ENCODE measurements around the gene NEO1. TPM values are rescaled to one million over a fixed set of nuclear protein-coding genes. Genes with fewer than 3 reads are reported as not detected.
"Not testable (repeated sequence)": the region's sequence is repeated elsewhere in the genome, so short reads cannot be mapped to it uniquely, and the experiment has no call there.

The NEO1 gene
- total RNA-seq, 5 donors from 2014 or later (not counting 1 experiment from before 2014, with no cell fraction given) = 5.0 to 16.6 (median 10.2) TPM

- Histone ChIP-seq H3K4me3 (ENCODE audit: control insufficient read depth in 1 of 2, extremely low read depth in 1 of 2, low read length in 1 of 2) (no peak overlapping the region), H3K9me3 (no peaks in the 10 kb centered on the region), H3K27ac (ENCODE audit: low read length) (no peak overlapping the region), H3K36me3 (ENCODE audit: control insufficient read depth in 2 of 2, extremely low read depth in 1 of 2, insufficient read depth in 1 of 2, low read length in 1 of 2) (no peaks in the 10 kb centered on the region), H3K27me3 (replicated peaks in 1 of 2; ENCODE audit: control insufficient read depth in 2 of 2, extremely low read depth in 1 of 2, insufficient read depth in 2 of 2, low read length in 1 of 2) (no peaks in the 10 kb centered on the region), H3K4me1 (ENCODE audit: control insufficient read depth in 1 of 2, extremely low read depth in 1 of 2, insufficient read depth in 2 of 2, low read length in 2 of 2) (no peaks in the 10 kb centered on the region)
- H3K27me3 Mint-ChIP-seq = no peaks in the 10 kb centered on the region
- DNase-seq (no peak), ATAC-seq (replicated peaks in 1 of 4) (no peak)
- H3K4me3 Mint-ChIP-seq = no peak overlapping the region
- CTCF ChIA-PET = interaction anchor here in 1 of 2 donors (0.6 kb wide), 1 partner anchor 31 kb away, joined by 7 read pairs; no protein-coding TSS in a partner anchor
- peaks cover 0 to 10% (median 8%) of the 10 kb centered on the region in 3 donors for H3K4me1 Mint-ChIP-seq
- POLR2A ChIA-PET = no interaction called here
- WGBS (ENCODE audit: insufficient coverage) = no CpG with 5 or more reads among the region's 2 CpGs
- H3K9me3 Mint-ChIP-seq = peaks cover 0 to 17% (median 6%) of the 10 kb centered on the region in 3 donors
- H3K36me3 Mint-ChIP-seq = peaks cover 33% of the 10 kb centered on the region
- H3K27ac Mint-ChIP-seq = no peak overlapping the region
These were observed 148.1 kb downstream of the NEO1 start for GRCh38 chr15:73200339-73200738.

- WGBS (ENCODE audit: insufficient coverage) = no CpG with 5 or more reads among the region's 2 CpGs
- peaks cover 11% of the 10 kb centered on the region for H3K36me3 Mint-ChIP-seq
These were observed 158.4 kb downstream of the NEO1 start for GRCh38 chr15:73210630-73211029.

GRCh38 chr15:73212424-73212823, 160.2 kb downstream of the NEO1 start:
- ChIA-PET CTCF (no interaction called here), POLR2A (no interaction called here)
- H3K27me3 ChIP-seq (replicated peaks in 1 of 2; ENCODE audit: control insufficient read depth in 2 of 2, extremely low read depth in 1 of 2, insufficient read depth in 2 of 2, low read length in 1 of 2) = peaks cover 0 to 3% of the 10 kb centered on the region in 2 experiments
- Mint-ChIP-seq H3K4me3 (no peak overlapping the region), H3K4me1 (no peaks in the 10 kb centered on the region), H3K27me3 (no peaks in the 10 kb centered on the region), H3K9me3 (no peaks in the 10 kb centered on the region), H3K36me3 (peaks cover 8% of the 10 kb centered on the region), H3K27ac (no peak overlapping the region)
- no peaks in the 10 kb centered on the region for H3K4me1 ChIP-seq (ENCODE audit: control insufficient read depth in 1 of 2, extremely low read depth in 1 of 2, insufficient read depth in 2 of 2, low read length in 2 of 2)
- ATAC-seq (replicated peaks in 1 of 4) = no peak
- H3K9me3 ChIP-seq = no peaks in the 10 kb centered on the region
- no peak overlapping the region for H3K4me3 ChIP-seq (ENCODE audit: control insufficient read depth in 1 of 2, extremely low read depth in 1 of 2, low read length in 1 of 2)
- no peak overlapping the region for H3K27ac ChIP-seq (ENCODE audit: low read length)
- H3K36me3 ChIP-seq (ENCODE audit: control insufficient read depth in 2 of 2, extremely low read depth in 1 of 2, insufficient read depth in 1 of 2, low read length in 1 of 2) = no peaks in the 10 kb centered on the region
- no peak for DNase-seq
- no CpG with 5 or more reads among the region's 1 CpG for WGBS (ENCODE audit: insufficient coverage)

More at GRCh38 chr15:73210630-73211029, 158.4 kb downstream of the NEO1 start:
- no peak overlapping the region for H3K4me3 Mint-ChIP-seq
- H3K9me3 Mint-ChIP-seq = no peaks in the 10 kb centered on the region
- ATAC-seq (replicated peaks in 1 of 4) = no peak
- no peaks in the 10 kb centered on the region for H3K27me3 Mint-ChIP-seq
- peaks cover 0 to 3% of the 10 kb centered on the region in 2 experiments for H3K27me3 ChIP-seq (replicated peaks in 1 of 2; ENCODE audit: control insufficient read depth in 2 of 2, extremely low read depth in 1 of 2, insufficient read depth in 2 of 2, low read length in 1 of 2)
- no peaks in the 10 kb centered on the region for H3K36me3 ChIP-seq (ENCODE audit: control insufficient read depth in 2 of 2, extremely low read depth in 1 of 2, insufficient read depth in 1 of 2, low read length in 1 of 2)
- H3K4me1 Mint-ChIP-seq = no peaks in the 10 kb centered on the region
- H3K27ac Mint-ChIP-seq = no peak overlapping the region
- DNase-seq = no peak
- H3K9me3 ChIP-seq = no peaks in the 10 kb centered on the region
- H3K4me3 ChIP-seq (ENCODE audit: control insufficient read depth in 1 of 2, extremely low read depth in 1 of 2, low read length in 1 of 2) = no peak overlapping the region
- H3K4me1 ChIP-seq (ENCODE audit: control insufficient read depth in 1 of 2, extremely low read depth in 1 of 2, insufficient read depth in 2 of 2, low read length in 2 of 2) = no peaks in the 10 kb centered on the region
- ChIA-PET POLR2A (interaction anchor here in 1 of 2 donors (0.5 kb wide), 1 partner anchor 73 kb away, joined by 3 read pairs; no protein-coding TSS in a partner anchor), CTCF (interaction anchor here (0.5 to 0.7 kb wide), 2 partner anchors 38 to 523 kb away, joined by 3 to 6 read pairs; no protein-coding TSS in a partner anchor)
- H3K27ac ChIP-seq (ENCODE audit: low read length) = no peak overlapping the region

- H3K4me3 Mint-ChIP-seq; H3K9me3 Mint-ChIP-seq; H3K4me3 ChIP-seq (ENCODE audit: control insufficient read depth in 1 of 2, extremely low read depth in 1 of 2, low read length in 1 of 2); CTCF ChIA-PET; H3K9me3 ChIP-seq; ATAC-seq (replicated peaks in 1 of 4); H3K27me3 ChIP-seq (replicated peaks in 1 of 2; ENCODE audit: control insufficient read depth in 2 of 2, extremely low read depth in 1 of 2, insufficient read depth in 2 of 2, low read length in 1 of 2); H3K27ac Mint-ChIP-seq; H3K27ac ChIP-seq (ENCODE audit: low read length); H3K27me3 Mint-ChIP-seq; DNase-seq; H3K36me3 ChIP-seq (ENCODE audit: control insufficient read depth in 2 of 2, extremely low read depth in 1 of 2, insufficient read depth in 1 of 2, low read length in 1 of 2); H3K4me1 ChIP-seq (ENCODE audit: control insufficient read depth in 1 of 2, extremely low read depth in 1 of 2, insufficient read depth in 2 of 2, low read length in 2 of 2): not testable (repeated sequence)
- 89% methylated on average over 2 of the region's 11 CpGs for WGBS (ENCODE audit: insufficient coverage)
- Mint-ChIP-seq H3K4me1 (peaks cover 0 to 16% (median 0%) of the 10 kb centered on the region in 3 donors), H3K36me3 (peaks cover 16% of the 10 kb centered on the region)
- POLR2A ChIA-PET = interaction anchor here in 1 of 2 donors (0.6 kb wide), 1 partner anchor 94 kb away, joined by 3 read pairs; no protein-coding TSS in a partner anchor
These were observed 169.2 kb downstream of the NEO1 start for GRCh38 chr15:73221450-73221849.

GRCh38 chr15:73225358-73226015, 173.2 kb downstream of the NEO1 start:
- H3K4me3 Mint-ChIP-seq = no peak overlapping the region
- WGBS (ENCODE audit: insufficient coverage) = 81% methylated on average over 8 of the region's 13 CpGs
- peaks cover 0 to 5% of the 10 kb centered on the region in 2 donors for H3K27me3 Mint-ChIP-seq
- DNase-seq (peak in 17 of 35 experiments; percentile 0 to 33 (median 9)), ATAC-seq (replicated peaks in 1 of 4) (peak in 2 of 4 experiments; percentile 48 to 50)
- no peak overlapping the region for H3K27ac Mint-ChIP-seq
- CTCF ChIA-PET = no interaction called here
- H3K36me3 Mint-ChIP-seq = peaks cover 25% of the 10 kb centered on the region
- Histone ChIP-seq H3K4me3 (ENCODE audit: control insufficient read depth in 1 of 2, extremely low read depth in 1 of 2, low read length in 1 of 2) (no peak overlapping the region), H3K36me3 (ENCODE audit: control insufficient read depth in 2 of 2, extremely low read depth in 1 of 2, insufficient read depth in 1 of 2, low read length in 1 of 2) (no peaks in the 10 kb centered on the region), H3K27me3 (replicated peaks in 1 of 2; ENCODE audit: control insufficient read depth in 2 of 2, extremely low read depth in 1 of 2, insufficient read depth in 2 of 2, low read length in 1 of 2) (no peaks in the 10 kb centered on the region), H3K9me3 (no peaks in the 10 kb centered on the region), H3K4me1 (ENCODE audit: control insufficient read depth in 1 of 2, extremely low read depth in 1 of 2, insufficient read depth in 2 of 2, low read length in 2 of 2) (peaks cover 0 to 4% of the 10 kb centered on the region in 2 experiments), H3K27ac (ENCODE audit: low read length) (no peak overlapping the region)
- H3K9me3 Mint-ChIP-seq = peaks cover 0 to 11% (median 0%) of the 10 kb centered on the region in 3 donors
- peaks cover 0 to 16% (median 0%) of the 10 kb centered on the region in 3 donors for H3K4me1 Mint-ChIP-seq
- POLR2A ChIA-PET = no interaction called here

- DNase-seq = no peak
- H3K4me3 ChIP-seq (ENCODE audit: control insufficient read depth in 1 of 2, extremely low read depth in 1 of 2, low read length in 1 of 2) = no peak overlapping the region
- Mint-ChIP-seq H3K9me3 (peaks cover 0 to 11% (median 0%) of the 10 kb centered on the region in 3 donors), H3K4me1 (peaks cover 0 to 16% (median 0%) of the 10 kb centered on the region in 3 donors), H3K36me3 (peaks cover 25% of the 10 kb centered on the region), H3K4me3 (no peak overlapping the region), H3K27ac (no peak overlapping the region), H3K27me3 (peaks cover 0 to 5% of the 10 kb centered on the region in 2 donors)
- H3K27ac ChIP-seq (ENCODE audit: low read length) = no peak overlapping the region
- ChIA-PET CTCF (interaction anchor here in 1 of 2 donors (0.6 kb wide), 1 partner anchor 56 kb away, joined by 3 read pairs; no protein-coding TSS in a partner anchor), POLR2A (no interaction called here)
- no peaks in the 10 kb centered on the region for H3K36me3 ChIP-seq (ENCODE audit: control insufficient read depth in 2 of 2, extremely low read depth in 1 of 2, insufficient read depth in 1 of 2, low read length in 1 of 2)
- H3K27me3 ChIP-seq (replicated peaks in 1 of 2; ENCODE audit: control insufficient read depth in 2 of 2, extremely low read depth in 1 of 2, insufficient read depth in 2 of 2, low read length in 1 of 2) = no peaks in the 10 kb centered on the region
- H3K4me1 ChIP-seq (ENCODE audit: control insufficient read depth in 1 of 2, extremely low read depth in 1 of 2, insufficient read depth in 2 of 2, low read length in 2 of 2) = peaks cover 0 to 4% of the 10 kb centered on the region in 2 experiments
- WGBS (ENCODE audit: insufficient coverage) = 65% methylated on average over 7 of the region's 9 CpGs
- no peaks in the 10 kb centered on the region for H3K9me3 ChIP-seq
- no peak for ATAC-seq (replicated peaks in 1 of 4)
These were observed 174.0 kb downstream of the NEO1 start for GRCh38 chr15:73226093-73226814.
